K562 (cell line): Measurements from ENCODE around the gene SLAMF6. TPM values are rescaled to one million over a fixed set of nuclear protein-coding genes. Genes with fewer than 3 reads are reported as not detected.

Experiments
- BDP1 ChIP-seq: IDR thresholded peaks from 3 replicates; pipeline ENCODE4 v1.6.1; 2011; ENCODE audit not compliant: insufficient read length, insufficient read depth
- BRD4 ChIP-seq: fragments of 200-600 bp; sonication (generic); IDR thresholded peaks from 2 replicates; pipeline ENCODE4 v1.6.1; 2017; ENCODE audit warnings: inconsistent platforms
- CREB1 ChIP-seq, 2 experiments: sonication (generic) in 1 of 2; formaldehyde crosslinking in 1 of 2; IDR thresholded peaks; 2 replicates each; pipeline versions ENCODE4 v1.6.1 to v1.8.0; 2012 to 2022; ENCODE audit warnings: inconsistent platforms in 1 of 2, mild to moderate bottlenecking in 1 of 2, missing genetic modification reagents in 1 of 2, moderate library complexity in 1 of 2
- ETV5 ChIP-seq: sonication (generic); formaldehyde crosslinking; IDR thresholded peaks from 2 replicates; pipeline ENCODE4 v1.4.0; 2020; ENCODE audit warnings: low read depth, mild to moderate bottlenecking, missing genetic modification reagents
- GATAD2A ChIP-seq: fragments of 450-650 bp; IDR thresholded peaks from 2 replicates; pipeline ENCODE4 v1.6.1; 2017
- GTF2E2 ChIP-seq: fragments of 200-800 bp; sonication (Bioruptor generic); IDR thresholded peaks from 2 replicates; pipeline ENCODE4 v1.6.1; 2016; ENCODE audit warnings: missing genetic modification characterization, missing compliant biosample characterization
- HCFC1 ChIP-seq: IDR thresholded peaks from 2 replicates; pipeline ENCODE4 v1.6.1; 2012; ENCODE audit warnings: low read depth, low read length, improper control_type of control experiment
- HNRNPLL ChIP-seq: fragments of 200-400 bp; formaldehyde crosslinking; IDR thresholded peaks from 2 replicates; pipeline ENCODE4 v1.6.1; 2017; ENCODE audit warnings: low read length, low read depth, mild to moderate bottlenecking; ENCODE audit not compliant: poor library complexity, severe bottlenecking
- HOXB6 ChIP-seq: fragments of 250-450 bp; sonication (Bioruptor Pico); IDR thresholded peaks from 2 replicates; pipeline ENCODE4 v1.5.1; 2022; ENCODE audit warnings: mild to moderate bottlenecking, borderline replicate concordance
- KAT2B ChIP-seq: IDR thresholded peaks from one replicate; pipeline ENCODE4 v1.6.1; 2012; ENCODE audit warnings: low read depth, mild to moderate bottlenecking, control low read depth, inconsistent platforms, low read length, moderate library complexity
- MAFF ChIP-seq: IDR thresholded peaks from 2 replicates; pipeline ENCODE4 v1.6.1; 2012; ENCODE audit warnings: low read length, improper control_type of control experiment
- NCOA2 ChIP-seq, 2 experiments: fragments of 450-650 bp; IDR thresholded peaks; 2 replicates each; pipeline ENCODE4 v1.6.1; 2018; ENCODE audit warnings: mild to moderate bottlenecking in 2 of 2, moderate library complexity in 1 of 2; ENCODE audit not compliant: partially characterized antibody in 2 of 2
- NELFE ChIP-seq: IDR thresholded peaks from 2 replicates; pipeline ENCODE4 v1.6.1; 2011; ENCODE audit warnings: mild to moderate bottlenecking; ENCODE audit not compliant: insufficient read depth, insufficient read length
- NFYB ChIP-seq: IDR thresholded peaks from 2 replicates; pipeline ENCODE4 v1.6.1; 2011; ENCODE audit warnings: mild to moderate bottlenecking, moderate library complexity; ENCODE audit not compliant: insufficient read length; ENCODE audit errors: extremely low read depth
- SIN3A ChIP-seq, 2 experiments: fragments of 150-350 bp in 1 of 2; IDR thresholded peaks; 2 replicates each; pipeline ENCODE4 v1.6.1; 2011 to 2016; ENCODE audit warnings: borderline replicate concordance in 2 of 2, low read depth in 2 of 2, low read length in 2 of 2, mild to moderate bottlenecking in 2 of 2, moderate library complexity in 2 of 2; ENCODE audit not compliant: control insufficient read depth in 1 of 2
- SNRNP70 ChIP-seq: fragments of 200-400 bp; formaldehyde crosslinking; optimal IDR thresholded peaks from 2 replicates; pipeline ENCODE3; 2017; ENCODE audit warnings: low read depth, low read length
- SOX6 ChIP-seq: fragments of 450-650 bp; IDR thresholded peaks from 2 replicates; pipeline ENCODE4 v1.6.1; 2014; ENCODE audit warnings: mild to moderate bottlenecking
- TEAD2 ChIP-seq: fragments of 450-650 bp; IDR thresholded peaks from 2 replicates; pipeline ENCODE4 v1.6.1; 2016; ENCODE audit warnings: missing genetic modification characterization, control low read depth, missing compliant biosample characterization
- XRCC3 ChIP-seq: fragments of 450-650 bp; IDR thresholded peaks from 2 replicates; pipeline ENCODE4 v1.6.1; 2017; ENCODE audit warnings: mild to moderate bottlenecking, moderate library complexity
- ZFP36 ChIP-seq: fragments of 150-350 bp; IDR thresholded peaks from 2 replicates; pipeline ENCODE4 v1.6.1; 2018; ENCODE audit warnings: low read length, low read depth; ENCODE audit not compliant: partially characterized antibody
- ZNF253 ChIP-seq: fragments of 250-450 bp; sonication (Bioruptor Pico); conservative IDR thresholded peaks from 2 replicates; pipeline ENCODE4 v1.6.1; 2021; ENCODE audit warnings: mild to moderate bottlenecking
- ZNF282 ChIP-seq: sonication (generic); formaldehyde crosslinking; IDR thresholded peaks from 2 replicates; pipeline ENCODE4 v1.8.1; 2023; ENCODE audit warnings: missing genetic modification reagents
- ZNF311 ChIP-seq: fragments of 250-450 bp; sonication (Bioruptor Pico); IDR thresholded peaks from 2 replicates; pipeline ENCODE4 v1.4.0; 2020; ENCODE audit warnings: mild to moderate bottlenecking, moderate library complexity
- ZNF324 ChIP-seq: fragments of 250-450 bp; sonication (Bioruptor Pico); IDR thresholded peaks from 2 replicates; pipeline ENCODE4 v1.4.0; 2020; ENCODE audit warnings: mild to moderate bottlenecking
- ZNF583 ChIP-seq: fragments of 250-450 bp; sonication (Bioruptor Pico); IDR thresholded peaks from 2 replicates; pipeline ENCODE4 v1.4.0; 2020
- ZNF766 ChIP-seq: fragments of 200-800 bp; sonication (Bioruptor generic); conservative IDR thresholded peaks from 2 replicates; pipeline ENCODE4 v1.6.1; 2016; ENCODE audit warnings: missing genetic modification characterization, missing compliant biosample characterization
- polyA plus RNA-seq, 8 experiments: library from polyadenylated mRNA; depleted of rRNA in 4 of 8; stranded (reverse) in 5 of 8; unstranded in 3 of 8; fragments of >200 nt; fragmentation: Nextera tagmentation in 2 of 8; fragmentation: Illumina TruSeq in 1 of 8; extraction: Ambion mirVana in 2 of 8; extraction: Trizol in 1 of 8; gene quantifications; 2 replicates each; pipeline versions ENCODE4 v1.2.1 to v1.2.3, GENCODE V29; 2011 to 2014; ENCODE audit warnings: inconsistent platforms in 1 of 8, missing spikeins in 1 of 8
- total RNA-seq, 7 experiments: library from RNA; depleted of rRNA in 6 of 7; stranded (reverse); fragments of >200 nt in 6 of 7; fragmentation: Illumina TruSeq in 2 of 7; extraction: Trizol in 2 of 7; gene quantifications; 2 replicates each; pipeline versions ENCODE4 v1.2.1 to v1.2.3, GENCODE V29; 2011 to 2021; ENCODE audit warnings: low replicate concordance in 1 of 7
- TF ChIP-seq, protein P1 (sequence below), 2 experiments: fragments of 450-650 bp in 1 of 2; IDR thresholded peaks; 2 replicates each; pipeline ENCODE4 v1.6.1; 2011 to 2017; ENCODE audit warnings: low read depth in 2 of 2, antibody characterized with exemption in 1 of 2, borderline replicate concordance in 1 of 2, low read length in 1 of 2, mild to moderate bottlenecking in 1 of 2, mixed read lengths in 1 of 2; ENCODE audit not compliant: control insufficient read depth in 1 of 2
- TF ChIP-seq, protein P2 (sequence below): fragments of 450-650 bp; IDR thresholded peaks from 2 replicates; pipeline ENCODE4 v1.6.1; 2017; ENCODE audit warnings: mild to moderate bottlenecking, moderate library complexity

Gene SLAMF6
- total and polyA plus RNA-seq, 9 of the 15 experiments (the other 6 are each of a cell fraction or from before 2014, with no cell fraction given): 0.56 to 4.8 (median 1.1) TPM

DNA sequence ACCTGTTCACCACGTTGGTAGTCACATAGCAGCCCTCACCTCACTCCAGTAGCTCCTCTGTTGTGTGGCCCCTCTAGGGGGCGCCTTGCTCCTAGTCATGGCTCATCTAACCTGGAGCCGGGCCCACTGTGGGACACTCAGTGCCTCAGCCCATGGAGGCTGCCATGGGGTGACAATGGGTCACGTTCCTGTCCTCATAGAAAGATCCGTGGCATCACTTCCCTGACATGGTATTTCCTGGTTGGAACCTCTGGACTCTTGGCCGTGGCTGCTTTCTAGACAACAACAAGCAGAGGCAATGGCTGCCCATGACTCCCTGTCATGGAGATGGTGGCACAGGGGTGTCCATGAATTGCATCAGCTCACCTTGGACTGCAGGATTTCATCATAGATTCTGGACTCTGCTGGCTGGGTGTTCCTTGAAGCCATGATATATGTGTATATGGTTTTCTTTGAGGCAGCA is 27.5 kb upstream of the SLAMF6 start (continued):
- TF ChIP-seq KAT2B (no peak), ZNF311 (0 out of 2 replicates have a peak, but pooled peaks have one; percentile 72), SNRNP70 (no peak), GATAD2A (no peak), GTF2E2 (tag) (no peak), HOXB6 (CRISPR knock-in tag) (no peak), TEAD2 (tag) (0 out of 2 replicates have a peak, but pooled peaks have one; percentile 33), MAFF (no peak), XRCC3 (no peak), ZFP36 (no peak), BDP1 (no peak), NELFE (no peak), ZNF324 (CRISPR knock-in tag) (no peak), CREB1 (IDR thresholded peaks at IDR 0.05) (no peak), CREB1 (CRISPR knock-in tag; IDR thresholded peaks at IDR 0.05) (no peak), NCOA2 (IDR thresholded peaks at IDR 0.05; ENCODE audit: partially characterized antibody in 2 of 2) (no peak), SOX6 (0 out of 2 replicates have a peak, but pooled peaks have one; percentile 12), HNRNPLL (no peak), SIN3A (IDR thresholded peaks at IDR 0.05; ENCODE audit: borderline replicate concordance in 2 of 2, control insufficient read depth in 1 of 2, low read depth in 2 of 2, low read length in 2 of 2) (no peak), ZNF766 (peak; percentile 94), ZNF282 (no peak), NFYB (no peak), ETV5 (CRISPR knock-in tag) (no peak), HCFC1 (no peak), BRD4 (no peak), ZNF583 (CRISPR knock-in tag) (peak; percentile 56), ZNF253 (no peak)
- TF ChIP-seq, protein P1, sequence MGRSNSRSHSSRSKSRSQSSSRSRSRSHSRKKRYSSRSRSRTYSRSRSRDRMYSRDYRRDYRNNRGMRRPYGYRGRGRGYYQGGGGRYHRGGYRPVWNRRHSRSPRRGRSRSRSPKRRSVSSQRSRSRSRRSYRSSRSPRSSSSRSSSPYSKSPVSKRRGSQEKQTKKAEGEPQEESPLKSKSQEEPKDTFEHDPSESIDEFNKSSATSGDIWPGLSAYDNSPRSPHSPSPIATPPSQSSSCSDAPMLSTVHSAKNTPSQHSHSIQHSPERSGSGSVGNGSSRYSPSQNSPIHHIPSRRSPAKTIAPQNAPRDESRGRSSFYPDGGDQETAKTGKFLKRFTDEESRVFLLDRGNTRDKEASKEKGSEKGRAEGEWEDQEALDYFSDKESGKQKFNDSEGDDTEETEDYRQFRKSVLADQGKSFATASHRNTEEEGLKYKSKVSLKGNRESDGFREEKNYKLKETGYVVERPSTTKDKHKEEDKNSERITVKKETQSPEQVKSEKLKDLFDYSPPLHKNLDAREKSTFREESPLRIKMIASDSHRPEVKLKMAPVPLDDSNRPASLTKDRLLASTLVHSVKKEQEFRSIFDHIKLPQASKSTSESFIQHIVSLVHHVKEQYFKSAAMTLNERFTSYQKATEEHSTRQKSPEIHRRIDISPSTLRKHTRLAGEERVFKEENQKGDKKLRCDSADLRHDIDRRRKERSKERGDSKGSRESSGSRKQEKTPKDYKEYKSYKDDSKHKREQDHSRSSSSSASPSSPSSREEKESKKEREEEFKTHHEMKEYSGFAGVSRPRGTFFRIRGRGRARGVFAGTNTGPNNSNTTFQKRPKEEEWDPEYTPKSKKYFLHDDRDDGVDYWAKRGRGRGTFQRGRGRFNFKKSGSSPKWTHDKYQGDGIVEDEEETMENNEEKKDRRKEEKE (IDR thresholded peaks at IDR 0.05; ENCODE audit: borderline replicate concordance in 1 of 2, control insufficient read depth in 1 of 2, low read depth in 2 of 2, low read length in 1 of 2): no peak
- TF ChIP-seq, protein P2, sequence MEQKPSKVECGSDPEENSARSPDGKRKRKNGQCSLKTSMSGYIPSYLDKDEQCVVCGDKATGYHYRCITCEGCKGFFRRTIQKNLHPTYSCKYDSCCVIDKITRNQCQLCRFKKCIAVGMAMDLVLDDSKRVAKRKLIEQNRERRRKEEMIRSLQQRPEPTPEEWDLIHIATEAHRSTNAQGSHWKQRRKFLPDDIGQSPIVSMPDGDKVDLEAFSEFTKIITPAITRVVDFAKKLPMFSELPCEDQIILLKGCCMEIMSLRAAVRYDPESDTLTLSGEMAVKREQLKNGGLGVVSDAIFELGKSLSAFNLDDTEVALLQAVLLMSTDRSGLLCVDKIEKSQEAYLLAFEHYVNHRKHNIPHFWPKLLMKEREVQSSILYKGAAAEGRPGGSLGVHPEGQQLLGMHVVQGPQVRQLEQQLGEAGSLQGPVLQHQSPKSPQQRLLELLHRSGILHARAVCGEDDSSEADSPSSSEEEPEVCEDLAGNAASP: no peak
